K562 (cell line): ENCODE results near the gene TAMALIN. TPM values are rescaled to one million over a fixed set of nuclear protein-coding genes. Genes with fewer than 3 reads are reported as not detected.

Source experiments
- ATAC-seq: fragments of 200-7000 bp; cut with Tn5 transposase; 3 replicates; pipeline ENCODE4 v1.9.1; 2020; ENCODE audit warnings: moderate library complexity
- BruUV-seq: library from RNA; stranded (reverse); fragments of 400-500 nt; replicated peaks from 2 replicates; lab custom pipeline; 2021; lab: Mats Ljungman, UMichigan
- CTCF ChIA-PET: fragments of 300-600 bp; formaldehyde crosslinking; extraction: SDS; loops from one replicate; lab custom pipeline; 2021; ENCODE audit warnings: low intra/inter-chr PET ratio; lab: Yijun Ruan, JAX
- POLR2A ChIA-PET: fragments of 300-600, 350-650 bp; sonication (Branson Sonifier 250); formaldehyde crosslinking; extraction: SDS; loops from one replicate; lab custom pipeline; 2021; ENCODE audit warnings: antibody characterized with exemption, inconsistent platforms; lab: Yijun Ruan, JAX
- DNase-seq, 4 experiments: peaks; one replicate each; pipeline versions ENCODE4 v3.0.0 to v3.0.0-alpha.2; 2011 to 2018; ENCODE audit warnings: low spot score in 3 of 4, mixed read lengths in 3 of 4; ENCODE audit errors: extremely low read depth in 1 of 4
- FAIRE-seq: peaks from 2 replicates; lab custom pipeline; 2011; peaks lifted over from hg19 to GRCh38; lab: Jason Lieb, UNC
- H2AFZ ChIP-seq: 2 replicates; pipeline ENCODE4 v1.6.0; 2011; ENCODE audit warnings: low read depth, low read length, control low read depth, inconsistent platforms
- H3K27ac ChIP-seq: fragments of 200-600 bp; 3 replicates; pipeline ENCODE4 v1.8.0; 2011; ENCODE audit warnings: low read depth, mild to moderate bottlenecking, control low read depth, inconsistent platforms, low read length, moderate library complexity, mixed read lengths; ENCODE audit errors: extremely low read depth
- H3K27me3 ChIP-seq, 2 experiments: fragments of 300-600 bp in 1 of 2; 2 replicates in 1 of 2; 3 replicates in 1 of 2; pipeline versions ENCODE4 v1.6.0 to v1.8.0; 2011; ENCODE audit warnings: inconsistent platforms in 2 of 2, low read length in 2 of 2, mild to moderate bottlenecking in 1 of 2, mixed read lengths in 1 of 2, moderate library complexity in 1 of 2; ENCODE audit not compliant: control insufficient read depth in 2 of 2, insufficient read depth in 2 of 2
- H3K36me3 ChIP-seq: fragments of 300-600 bp; 3 replicates; pipeline ENCODE4 v1.8.0; 2011; ENCODE audit warnings: mild to moderate bottlenecking, low read length, inconsistent platforms; ENCODE audit not compliant: control insufficient read depth, insufficient read depth
- H3K4me1 ChIP-seq, 2 experiments: fragments of 200-600 bp in 1 of 2; replicated peaks in 1 of 2; 2 replicates in 1 of 2; 3 replicates in 1 of 2; pipeline versions ENCODE4 v1.5.1 to v1.8.0; 2011; ENCODE audit warnings: inconsistent platforms in 2 of 2, low read length in 2 of 2, mild to moderate bottlenecking in 1 of 2, mixed read lengths in 1 of 2, moderate library complexity in 1 of 2; ENCODE audit not compliant: control insufficient read depth in 2 of 2, insufficient read depth in 2 of 2
- H3K4me2 ChIP-seq: 2 replicates; pipeline ENCODE4 v1.6.1; 2011; ENCODE audit warnings: low read length, control low read depth, inconsistent platforms, mixed read lengths; ENCODE audit not compliant: insufficient read depth
- H3K4me3 ChIP-seq: fragments of 200-600 bp; sonication (generic), shearing (Covaris generic); 2 replicates; pipeline ENCODE4 v1.5.1; 2016; ENCODE audit warnings: control low read depth, inconsistent platforms
- H3K79me2 ChIP-seq: fragments of 200-600 bp; 3 replicates; pipeline ENCODE4 v1.8.0; 2011; ENCODE audit warnings: low read length, inconsistent platforms; ENCODE audit not compliant: control insufficient read depth, insufficient read depth
- H3K9ac ChIP-seq, 2 experiments: 2 replicates each; pipeline versions ENCODE4 v1.6.0 to v1.6.1; 2011; ENCODE audit warnings: low read depth in 2 of 2, low read length in 2 of 2, control low read depth in 1 of 2, inconsistent platforms in 1 of 2, mild to moderate bottlenecking in 1 of 2, mixed read lengths in 1 of 2; ENCODE audit not compliant: insufficient read depth in 1 of 2
- H3K9me1 ChIP-seq: one replicate; pipeline ENCODE4 v1.6.0; 2011; ENCODE audit warnings: inconsistent platforms, mild to moderate bottlenecking, low read length, moderate library complexity; ENCODE audit not compliant: control insufficient read depth, insufficient read depth
- H3K9me3 ChIP-seq: replicated peaks from 2 replicates; pipeline ENCODE4 v1.5.1; 2011; ENCODE audit warnings: low read depth, low read length, inconsistent platforms; ENCODE audit not compliant: control insufficient read depth, insufficient read depth
- H4K20me1 ChIP-seq: replicated peaks from 2 replicates; pipeline ENCODE4 v1.6.1; 2011; ENCODE audit warnings: low read length, inconsistent platforms, mixed read lengths; ENCODE audit not compliant: control insufficient read depth, insufficient read depth
- C11orf30 ChIP-seq: fragments of 450-650 bp; IDR thresholded peaks from 2 replicates; pipeline ENCODE4 v1.6.1; 2016; ENCODE audit warnings: low read depth, mild to moderate bottlenecking
- CC2D1A ChIP-seq: fragments of 450-650 bp; IDR thresholded peaks from 2 replicates; pipeline ENCODE4 v1.6.1; 2017; ENCODE audit warnings: mild to moderate bottlenecking
- ESRRA ChIP-seq: fragments of 450-650 bp; IDR thresholded peaks from 2 replicates; pipeline ENCODE4 v1.6.1; 2014; ENCODE audit warnings: low read depth, mild to moderate bottlenecking, moderate library complexity, borderline replicate concordance
- GTF2F1 ChIP-seq: IDR thresholded peaks from 2 replicates; pipeline ENCODE4 v1.6.1; 2011; ENCODE audit warnings: low read depth, low read length, improper control_type of control experiment
- JUN ChIP-seq, 2 experiments: sonication (generic) in 1 of 2; formaldehyde crosslinking in 1 of 2; IDR thresholded peaks; 2 replicates each; pipeline versions ENCODE4 v1.6.1 to v1.8.0; 2012 to 2022; ENCODE audit warnings: borderline replicate concordance in 2 of 2, mild to moderate bottlenecking in 2 of 2, improper control_type of control experiment in 1 of 2, low read depth in 1 of 2, low read length in 1 of 2, missing genetic modification reagents in 1 of 2
- KLF1 ChIP-seq: fragments of 450-650 bp; IDR thresholded peaks from 2 replicates; pipeline ENCODE4 v1.6.1; 2016; ENCODE audit warnings: missing genetic modification characterization, missing compliant biosample characterization
- KLF10 ChIP-seq: fragments of 250-450 bp; sonication (Bioruptor Pico); IDR thresholded peaks from 2 replicates; pipeline ENCODE4 v1.6.1; 2021; ENCODE audit warnings: matching md5 sums
- MAZ ChIP-seq, 2 experiments: fragments of 450-650 bp in 1 of 2; sonication (generic) in 1 of 2; formaldehyde crosslinking; IDR thresholded peaks in 1 of 2; conservative IDR thresholded peaks in 1 of 2; 2 replicates each; pipeline versions ENCODE4 v1.4.0 to v1.5.0; 2020; ENCODE audit warnings: mild to moderate bottlenecking in 1 of 2, missing genetic modification reagents in 1 of 2
- MTA2 ChIP-seq: fragments of 450-650 bp; IDR thresholded peaks from 2 replicates; pipeline ENCODE4 v1.6.1; 2016; ENCODE audit warnings: low read depth
- NR4A1 ChIP-seq, 2 experiments: fragments of 250-450 bp in 1 of 2; fragments of 450-650 bp in 1 of 2; sonication (Bioruptor Pico) in 1 of 2; IDR thresholded peaks; 2 replicates each; pipeline versions ENCODE4 v1.4.0 to v1.6.1; 2016 to 2020; ENCODE audit warnings: mild to moderate bottlenecking in 2 of 2, missing compliant biosample characterization in 1 of 2, missing genetic modification characterization in 1 of 2, moderate library complexity in 1 of 2
- POLR2B ChIP-seq: fragments of 450-650 bp; IDR thresholded peaks from 2 replicates; pipeline ENCODE4 v1.6.1; 2018; ENCODE audit warnings: low read depth; ENCODE audit not compliant: partially characterized antibody
- POU5F1 ChIP-seq: fragments of 150-350 bp; IDR thresholded peaks from 2 replicates; pipeline ENCODE4 v1.6.1; 2014; ENCODE audit warnings: borderline replicate concordance, low read length, low read depth, mild to moderate bottlenecking; ENCODE audit not compliant: partially characterized antibody
- SMC3 ChIP-seq: conservative IDR thresholded peaks from 2 replicates; pipeline ENCODE4 v1.6.1; 2011; ENCODE audit warnings: low read depth, low read length, improper control_type of control experiment; ENCODE audit not compliant: insufficient read depth
- STAG1 ChIP-seq: sonication (generic); formaldehyde crosslinking; IDR thresholded peaks from 2 replicates; pipeline ENCODE4 v1.5.0; 2020; ENCODE audit warnings: missing genetic modification reagents, borderline replicate concordance
- ZNF778 ChIP-seq: fragments of 450-650 bp; formaldehyde crosslinking; IDR thresholded peaks from 2 replicates; pipeline ENCODE4 v1.4.0; 2020; ENCODE audit warnings: mild to moderate bottlenecking, moderate library complexity
- ZNF830 ChIP-seq: fragments of 250-450 bp; sonication (Bioruptor Pico); IDR thresholded peaks from 2 replicates; pipeline ENCODE4 v1.5.0; 2021; ENCODE audit warnings: mild to moderate bottlenecking
- WGBS: fragments of 100-300 bp; shearing (Covaris generic); methylation state at CpG from one replicate; pipeline ENCODE4 v1.1.6; 2016; ENCODE audit warnings: low coverage, mixed read lengths; ENCODE audit not compliant: insufficient coverage; ENCODE audit errors: missing lambda C conversion rate; 5-methylcytosine and 5-hydroxymethylcytosine counted together
- in situ Hi-C: fragments of 300-500 bp; cut with MboI; formaldehyde crosslinking; loops from 4 replicates; pipeline ENCODE4 v1.15.0; 2018; ENCODE audit warnings: inconsistent platforms, mixed read lengths
- intact Hi-C: fragments of 100-400 bp; cut with micrococcal nuclease; formaldehyde crosslinking; loops from 2 replicates; pipeline ENCODE4 v1.14.2; 2022
- polyA plus RNA-seq, 8 experiments: library from polyadenylated mRNA; depleted of rRNA in 4 of 8; stranded (reverse) in 5 of 8; unstranded in 3 of 8; fragments of >200 nt; fragmentation: Nextera tagmentation in 2 of 8; fragmentation: Illumina TruSeq in 1 of 8; extraction: Ambion mirVana in 2 of 8; extraction: Trizol in 1 of 8; gene quantifications; 2 replicates each; pipeline versions ENCODE4 v1.2.1 to v1.2.3, GENCODE V29; 2011 to 2014; ENCODE audit warnings: inconsistent platforms in 1 of 8, missing spikeins in 1 of 8
- total RNA-seq, 7 experiments: library from RNA; depleted of rRNA in 6 of 7; stranded (reverse); fragments of >200 nt in 6 of 7; fragmentation: Illumina TruSeq in 2 of 7; extraction: Trizol in 2 of 7; gene quantifications; 2 replicates each; pipeline versions ENCODE4 v1.2.1 to v1.2.3, GENCODE V29; 2011 to 2021; ENCODE audit warnings: low replicate concordance in 1 of 7
- TF ChIP-seq, protein P1 (sequence below): fragments of 450-650 bp; formaldehyde crosslinking; conservative IDR thresholded peaks from 2 replicates; pipeline ENCODE4 v1.4.0; 2022; ENCODE audit warnings: mild to moderate bottlenecking, missing genetic modification characterization

The TAMALIN gene
- total and polyA plus RNA-seq, 9 of the 15 experiments (the other 6 are each of a cell fraction or from before 2014, with no cell fraction given) = 0.74 to 2.2 (median 1.5) TPM; not detected in 2

DNA sequence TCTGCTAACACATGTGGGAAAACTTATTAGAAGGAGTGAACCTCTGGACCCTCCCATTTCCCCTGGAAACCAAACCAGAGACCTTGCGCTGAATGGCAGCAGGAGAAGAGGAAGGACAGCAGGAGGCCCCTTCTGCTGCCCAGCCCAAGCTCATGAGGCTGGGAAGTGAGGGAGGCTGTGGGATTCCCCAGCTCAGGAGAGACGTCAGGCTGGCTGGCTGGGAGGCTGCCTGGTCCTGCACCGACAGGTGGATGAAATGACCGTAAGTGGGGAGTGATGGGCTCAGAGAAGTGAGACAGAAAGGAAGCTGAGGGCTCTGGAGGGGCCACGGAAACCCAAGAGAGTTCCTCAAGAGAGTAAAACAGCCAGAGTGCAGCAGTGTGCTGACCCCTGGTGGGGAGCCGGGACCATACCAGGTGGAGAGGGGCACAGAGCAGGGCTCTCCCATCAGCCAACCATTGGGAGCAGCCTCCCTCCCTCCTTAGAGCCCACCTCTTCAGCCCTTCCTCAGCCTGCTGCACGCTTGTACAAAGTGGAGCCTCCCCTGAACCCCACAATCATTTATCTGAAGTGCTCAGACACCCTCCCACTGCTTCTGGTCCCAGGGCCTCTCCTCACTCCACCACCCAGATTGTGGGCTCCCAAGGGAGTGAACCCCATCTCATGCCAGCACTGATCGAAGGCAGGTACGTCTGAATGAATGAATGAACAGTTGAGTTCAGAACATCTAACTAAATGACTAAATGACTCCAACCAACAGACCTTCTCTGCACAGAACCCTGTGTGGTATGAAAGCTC, 14.0 kb downstream of the TAMALIN start:
- in situ Hi-C loops (loop anchor here (25.0 kb wide), 1 partner anchor 608 kb away; the partner anchor contains the start of gene SLC4A8), intact Hi-C loops (loop anchor here (1.0 kb wide), 2 partner anchors 16 to 27 kb away; no protein-coding TSS in a partner anchor)
- ATAC-seq = peak; percentile 82
- Histone ChIP-seq H3K79me2 (no peaks in the 10 kb centered on the region), H3K4me2 (no peak overlapping the region), H3K27ac (no peak overlapping the region), H2AFZ (no peak overlapping the region; the same call in 1 of the 2 replicates), H3K4me3 (no peak overlapping the region), H3K9me3 (no peaks in the 10 kb centered on the region), H3K9ac (peak overlapping the region in 1 of 2 experiments; percentile 65; a peak in 2 of 4 replicates), H3K27me3 (no peaks in the 10 kb centered on the region; a peak in 1 of 5 replicates), H3K36me3 (no peaks in the 10 kb centered on the region), H3K4me1 (peaks cover 0 to 24% of the 10 kb centered on the region in 2 experiments; a peak in 3 of 5 replicates), H4K20me1 (no peaks in the 10 kb centered on the region), H3K9me1 (no peaks in the 10 kb centered on the region)
- peak; percentile 71 to 79 (median 74) for DNase-seq
- ChIA-PET POLR2A (interaction anchor here (0.6 to 2.8 kb wide), 6 partner anchors 10 to 55 kb away, joined by 3 to 13 read pairs (median 4); no protein-coding TSS in a partner anchor), CTCF (interaction anchor here (0.6 to 2.3 kb wide), 9 partner anchors 11 to 1127 kb away, joined by 3 to 32 read pairs (median 4); no protein-coding TSS in a partner anchor)
- 0% methylated on average over 9 of the region's 9 CpGs for WGBS
- no TSS peak for BruUV-seq
- FAIRE-seq = peak; percentile 74
- TF ChIP-seq ESRRA (0 out of 2 replicates have a peak, but pooled peaks have one; percentile 14), KLF10 (CRISPR knock-in tag) (no peak), SMC3 (peak; percentile 86), MAZ (CRISPR knock-in tag; conservative IDR thresholded peaks at IDR 0.05 in 1 of 2, IDR thresholded peaks at IDR 0.05 in 1 of 2) (peak in 1 of 2 experiments; percentile 76; a peak in 2 of 4 replicates), KLF1 (no peak), C11orf30 (no peak), POLR2B (no peak), CC2D1A (peak; percentile 69; the same call in 1 of the 2 replicates), NR4A1 (CRISPR knock-in tag; IDR thresholded peaks at IDR 0.05) (no peak), NR4A1 (tag; IDR thresholded peaks at IDR 0.05) (0 out of 2 replicates have a peak, but pooled peaks have one; percentile 35), STAG1 (CRISPR knock-in tag) (peak; percentile 82; the same call in 1 of the 2 replicates), ZNF830 (CRISPR knock-in tag) (no peak), ZNF778 (CRISPR knock-in tag) (no peak), GTF2F1 (no peak), JUN (IDR thresholded peaks at IDR 0.05; ENCODE audit: borderline replicate concordance, low read depth, low read length) (0 out of 2 replicates have a peak, but pooled peaks have one; percentile 10), JUN (CRISPR knock-in tag; IDR thresholded peaks at IDR 0.05; ENCODE audit: borderline replicate concordance) (no peak), MTA2 (no peak), POU5F1 (no peak)
- TF ChIP-seq, protein P1, sequence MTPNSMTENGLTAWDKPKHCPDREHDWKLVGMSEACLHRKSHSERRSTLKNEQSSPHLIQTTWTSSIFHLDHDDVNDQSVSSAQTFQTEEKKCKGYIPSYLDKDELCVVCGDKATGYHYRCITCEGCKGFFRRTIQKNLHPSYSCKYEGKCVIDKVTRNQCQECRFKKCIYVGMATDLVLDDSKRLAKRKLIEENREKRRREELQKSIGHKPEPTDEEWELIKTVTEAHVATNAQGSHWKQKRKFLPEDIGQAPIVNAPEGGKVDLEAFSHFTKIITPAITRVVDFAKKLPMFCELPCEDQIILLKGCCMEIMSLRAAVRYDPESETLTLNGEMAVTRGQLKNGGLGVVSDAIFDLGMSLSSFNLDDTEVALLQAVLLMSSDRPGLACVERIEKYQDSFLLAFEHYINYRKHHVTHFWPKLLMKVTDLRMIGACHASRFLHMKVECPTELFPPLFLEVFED (CRISPR knock-in tag) = no peak
